HepG2 (cell line): ENCODE results near the gene PIEZO2. TPM values are rescaled to one million over a fixed set of nuclear protein-coding genes. Genes with fewer than 3 reads are reported as not detected.

ENCODE experiments used
- ATAC-seq: fragments of 200-7000 bp; cut with Tn5 transposase; 3 replicates; pipeline ENCODE4 v1.9.1; 2020; ENCODE audit warnings: mild to moderate bottlenecking, moderate library complexity
- BruUV-seq: library from RNA; stranded (reverse); fragments of 400-500 nt; replicated peaks from 2 replicates; lab custom pipeline; 2021; lab: Mats Ljungman, UMichigan
- CTCF ChIA-PET: fragments of 300-600 bp; formaldehyde crosslinking; extraction: SDS; loops from one replicate; lab custom pipeline; 2021; ENCODE audit warnings: low total read pairs, inconsistent platforms, low intra/inter-chr PET ratio; lab: Yijun Ruan, JAX
- POLR2A ChIA-PET: fragments of 350-600 bp; sonication (Branson Sonifier 250); formaldehyde crosslinking; loops from one replicate; lab custom pipeline; 2020; ENCODE audit warnings: antibody characterized with exemption, inconsistent platforms; lab: Yijun Ruan, JAX
- DNase-seq: peaks from one replicate; pipeline ENCODE4 v3.0.0-alpha.2; 2015; ENCODE audit warnings: low spot score
- FAIRE-seq: peaks from 3 replicates; lab custom pipeline; 2011; peaks lifted over from hg19 to GRCh38; lab: Jason Lieb, UNC
- H2AFZ ChIP-seq: one replicate; pipeline ENCODE4 v1.6.1; 2011; ENCODE audit warnings: low read length, inconsistent platforms
- H3K27ac ChIP-seq: fragments of 300-600 bp; 3 replicates; pipeline ENCODE4 v1.8.0; 2011; ENCODE audit warnings: mixed run types, mild to moderate bottlenecking, mixed read lengths, low read length, inconsistent platforms; ENCODE audit not compliant: insufficient read depth; ENCODE audit errors: extremely low read length
- H3K27me3 ChIP-seq, 2 experiments: fragments of 200-600 bp in 1 of 2; 2 replicates in 1 of 2; 3 replicates in 1 of 2; pipeline versions ENCODE4 v1.6.0 to v1.8.0; 2011; ENCODE audit warnings: low read length in 2 of 2, mild to moderate bottlenecking in 2 of 2, moderate library complexity in 2 of 2, inconsistent platforms in 1 of 2; ENCODE audit not compliant: insufficient read depth in 2 of 2, control insufficient read depth in 1 of 2
- H3K36me3 ChIP-seq, 2 experiments: fragments of 200-600 bp in 1 of 2; replicated peaks in 1 of 2; 2 replicates in 1 of 2; 3 replicates in 1 of 2; pipeline versions ENCODE4 v1.5.1 to v1.8.0; 2011; ENCODE audit warnings: low read length in 2 of 2, inconsistent platforms in 1 of 2; ENCODE audit not compliant: insufficient read depth in 2 of 2, control insufficient read depth in 1 of 2
- H3K4me1 ChIP-seq: 2 replicates; pipeline ENCODE4 v1.5.1; 2012; ENCODE audit warnings: low read length, inconsistent platforms; ENCODE audit not compliant: insufficient read depth
- H3K4me2 ChIP-seq: 2 replicates; pipeline ENCODE4 v1.6.0; 2011; ENCODE audit warnings: low read depth, low read length, inconsistent platforms
- H3K4me3 ChIP-seq, 3 experiments: fragments of 200-600 bp in 1 of 3; sonication (generic), shearing (Covaris generic) in 1 of 3; replicated peaks in 1 of 3; 2 replicates each; pipeline ENCODE4 v1.5.1; 2011 to 2016; ENCODE audit warnings: low read length in 3 of 3, inconsistent platforms in 2 of 3, low read depth in 2 of 3, mild to moderate bottlenecking in 2 of 3, control low read depth in 1 of 3, mixed read lengths in 1 of 3; ENCODE audit not compliant: insufficient read depth in 1 of 3
- H3K79me2 ChIP-seq: one replicate; pipeline ENCODE4 v1.6.1; 2011; ENCODE audit warnings: low read length, inconsistent platforms; ENCODE audit not compliant: insufficient read depth
- H3K9ac ChIP-seq: 2 replicates; pipeline ENCODE4 v1.6.0; 2011; ENCODE audit warnings: mild to moderate bottlenecking, low read depth, low read length, inconsistent platforms; ENCODE audit not compliant: insufficient read depth
- H3K9me3 ChIP-seq: 2 replicates; pipeline ENCODE4 v1.5.1; 2012; ENCODE audit warnings: mild to moderate bottlenecking, low read length
- H4K20me1 ChIP-seq: 2 replicates; pipeline ENCODE4 v1.6.0; 2011; ENCODE audit warnings: inconsistent platforms, mild to moderate bottlenecking, low read length, moderate library complexity; ENCODE audit not compliant: insufficient read depth
- NONO ChIP-seq, 2 experiments: fragments of 450-650 bp in 1 of 2; sonication (generic) in 1 of 2; formaldehyde crosslinking in 1 of 2; IDR thresholded peaks in 1 of 2; conservative IDR thresholded peaks in 1 of 2; 2 replicates each; pipeline versions ENCODE4 v1.6.1 to v1.8.0; 2017 to 2022; ENCODE audit warnings: mild to moderate bottlenecking in 1 of 2, missing genetic modification reagents in 1 of 2, moderate library complexity in 1 of 2
- PTBP1 ChIP-seq: fragments of 200-400 bp; formaldehyde crosslinking; IDR thresholded peaks from 2 replicates; pipeline ENCODE4 v1.6.1; 2018; ENCODE audit warnings: low read length, low read depth; ENCODE audit not compliant: poor library complexity, severe bottlenecking
- SP4 ChIP-seq: sonication (generic); formaldehyde crosslinking; IDR thresholded peaks from 2 replicates; pipeline ENCODE4 v1.8.1; 2023; ENCODE audit warnings: mild to moderate bottlenecking, missing genetic modification reagents
- SRSF9 ChIP-seq: fragments of 200-400 bp; formaldehyde crosslinking; IDR thresholded peaks from 2 replicates; pipeline ENCODE4 v1.6.1; 2018; ENCODE audit warnings: borderline replicate concordance, mild to moderate bottlenecking, low read depth, low read length; ENCODE audit not compliant: insufficient read depth, poor library complexity, severe bottlenecking
- SYNCRIP ChIP-seq: fragments of 200-400 bp; formaldehyde crosslinking; IDR thresholded peaks from 2 replicates; pipeline ENCODE4 v1.6.1; 2018; ENCODE audit warnings: mild to moderate bottlenecking, low read depth, low read length; ENCODE audit not compliant: insufficient read depth
- XBP1 ChIP-seq: sonication (generic); formaldehyde crosslinking; IDR thresholded peaks from 2 replicates; pipeline ENCODE4 v1.5.0; 2020; ENCODE audit warnings: missing genetic modification reagents
- ZNF326 ChIP-seq: sonication (generic); formaldehyde crosslinking; IDR thresholded peaks from 2 replicates; pipeline ENCODE4 v1.4.0; 2020; ENCODE audit warnings: missing genetic modification reagents, borderline replicate concordance
- ZNF335 ChIP-seq: sonication (generic); formaldehyde crosslinking; IDR thresholded peaks from 2 replicates; pipeline ENCODE4 v1.4.0; 2020; ENCODE audit warnings: missing genetic modification reagents
- ZNF431 ChIP-seq: sonication (generic); formaldehyde crosslinking; IDR thresholded peaks from 2 replicates; pipeline ENCODE4 v1.9.0; 2022; ENCODE audit warnings: missing genetic modification reagents, low read depth, mild to moderate bottlenecking, borderline replicate concordance
- ZNF777 ChIP-seq: sonication (generic); formaldehyde crosslinking; IDR thresholded peaks from 2 replicates; pipeline ENCODE4 v1.4.0; 2020; ENCODE audit warnings: missing genetic modification reagents
- ZNF891 ChIP-seq: sonication (generic); formaldehyde crosslinking; IDR thresholded peaks from 2 replicates; pipeline ENCODE4 v1.5.0; 2020; ENCODE audit warnings: mild to moderate bottlenecking, missing genetic modification reagents
- WGBS: methylation state at CpG from one replicate; pipeline ENCODE4 v1.1.6; 2017; ENCODE audit warnings: low lambda C conversion rate; 5-methylcytosine and 5-hydroxymethylcytosine counted together
- in situ Hi-C: cut with HindIII; loops from 2 replicates; pipeline ENCODE4 v1.10.0; 2017; ENCODE audit warnings: low pct_unique_long_range_greater_than_20kb; ENCODE audit not compliant: extremely low pct_ligation_motif_present
- intact Hi-C: fragments of 100-400 bp; cut with micrococcal nuclease; formaldehyde crosslinking; loops from one replicate; pipeline ENCODE4 v1.10.0; 2022; ENCODE audit not compliant: unreplicated experiment
- polyA plus RNA-seq, 8 experiments: library from polyadenylated mRNA; depleted of rRNA in 3 of 8; stranded (reverse) in 7 of 8; unstranded in 1 of 8; fragments of >200 nt; fragmentation: Illumina TruSeq in 4 of 8; extraction: Trizol in 4 of 8; gene quantifications; 2 replicates each; pipeline versions ENCODE4 v1.2.1 to v1.2.3, GENCODE V29; 2011 to 2016; ENCODE audit warnings: low read depth in 4 of 8, missing spikeins in 1 of 8, mixed read lengths in 1 of 8; ENCODE audit not compliant: insufficient read depth in 1 of 8
- total RNA-seq, 5 experiments: library from RNA; depleted of rRNA; stranded (reverse); fragments of >200 nt; fragmentation: Illumina TruSeq; extraction: Trizol; gene quantifications; 2 replicates each; pipeline ENCODE4 v1.2.3, GENCODE V29; 2016; ENCODE audit warnings: low read depth in 1 of 5
- TF ChIP-seq, protein P1 (sequence below): sonication (generic); formaldehyde crosslinking; IDR thresholded peaks from 2 replicates; pipeline ENCODE4 v1.4.0; 2020; ENCODE audit warnings: mild to moderate bottlenecking, missing genetic modification reagents
- TF ChIP-seq, protein P2 (sequence below): sonication (generic); formaldehyde crosslinking; IDR thresholded peaks from 2 replicates; pipeline ENCODE4 v1.8.1; 2023; ENCODE audit warnings: missing genetic modification reagents, inconsistent platforms, borderline replicate concordance
- TF ChIP-seq, protein P3 (sequence below): sonication (generic); formaldehyde crosslinking; IDR thresholded peaks from 2 replicates; pipeline ENCODE4 v1.9.0; 2021; ENCODE audit warnings: missing genetic modification reagents, borderline replicate concordance
- TF ChIP-seq, protein P4 (sequence below): sonication (generic); formaldehyde crosslinking; conservative IDR thresholded peaks from 2 replicates; pipeline ENCODE4 v1.4.0; 2020; ENCODE audit warnings: missing genetic modification reagents
- TF ChIP-seq, protein P5 (sequence below): sonication (generic); formaldehyde crosslinking; IDR thresholded peaks from 2 replicates; pipeline ENCODE4 v1.4.0; 2020; ENCODE audit warnings: missing genetic modification reagents, borderline replicate concordance

The PIEZO2 gene
- total and polyA plus RNA-seq, 2 of the 13 experiments (the other 11 are each of a cell fraction or from before 2014, with no cell fraction given): 15.2 to 27.2 TPM

DNA sequence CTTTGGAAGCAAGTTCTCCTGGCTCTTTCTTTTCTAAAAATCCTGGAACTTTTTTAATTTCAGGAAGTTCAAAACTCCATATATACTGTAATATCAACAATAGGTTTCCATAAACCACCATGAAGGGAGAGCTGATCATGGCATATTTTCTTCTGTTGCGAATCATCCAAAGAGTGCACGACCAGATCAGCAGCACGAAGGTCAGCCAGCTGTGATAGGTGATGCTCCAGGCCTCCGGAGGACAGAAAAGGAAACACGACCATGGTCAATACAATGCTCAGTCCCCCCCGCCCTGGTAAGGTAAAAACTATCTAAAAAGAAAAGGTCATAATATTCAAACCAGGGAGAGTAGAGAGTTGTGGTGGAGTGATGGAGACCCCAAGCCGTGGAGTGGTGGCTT is 354.6 kb downstream of the PIEZO2 start:
- Histone ChIP-seq H3K27me3 (no peaks in the 10 kb centered on the region), H2AFZ (no peak overlapping the region), H3K9ac (no peak overlapping the region), H3K27ac (no peak overlapping the region), H4K20me1 (no peaks in the 10 kb centered on the region), H3K79me2 (no peaks in the 10 kb centered on the region), H3K4me3 (no peak overlapping the region), H3K36me3 (peaks cover 2 to 8% of the 10 kb centered on the region in 2 experiments; a peak in 3 of 5 replicates), H3K4me1 (no peaks in the 10 kb centered on the region), H3K9me3 (no peaks in the 10 kb centered on the region), H3K4me2 (no peak overlapping the region)
- intact Hi-C loops (no loop called here), in situ Hi-C loops (loop anchor here (25.0 kb wide), 1 partner anchor 743 kb away; no protein-coding TSS in a partner anchor)
- CTCF ChIA-PET: no interaction called here
- FAIRE-seq (no peak), ATAC-seq (no peak), DNase-seq (no peak)
- BruUV-seq: no TSS peak
- POLR2A ChIA-PET: no interaction called here
- WGBS: 68% methylated on average over 7 of the region's 7 CpGs
- TF ChIP-seq ZNF326: no peak
- TF ChIP-seq ZNF431 (CRISPR knock-in tag): no peak
- TF ChIP-seq, protein P1, sequence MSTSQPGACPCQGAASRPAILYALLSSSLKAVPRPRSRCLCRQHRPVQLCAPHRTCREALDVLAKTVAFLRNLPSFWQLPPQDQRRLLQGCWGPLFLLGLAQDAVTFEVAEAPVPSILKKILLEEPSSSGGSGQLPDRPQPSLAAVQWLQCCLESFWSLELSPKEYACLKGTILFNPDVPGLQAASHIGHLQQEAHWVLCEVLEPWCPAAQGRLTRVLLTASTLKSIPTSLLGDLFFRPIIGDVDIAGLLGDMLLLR (CRISPR knock-in tag): no peak
- TF ChIP-seq ZNF335 (CRISPR knock-in tag): no peak
- TF ChIP-seq, protein P2, sequence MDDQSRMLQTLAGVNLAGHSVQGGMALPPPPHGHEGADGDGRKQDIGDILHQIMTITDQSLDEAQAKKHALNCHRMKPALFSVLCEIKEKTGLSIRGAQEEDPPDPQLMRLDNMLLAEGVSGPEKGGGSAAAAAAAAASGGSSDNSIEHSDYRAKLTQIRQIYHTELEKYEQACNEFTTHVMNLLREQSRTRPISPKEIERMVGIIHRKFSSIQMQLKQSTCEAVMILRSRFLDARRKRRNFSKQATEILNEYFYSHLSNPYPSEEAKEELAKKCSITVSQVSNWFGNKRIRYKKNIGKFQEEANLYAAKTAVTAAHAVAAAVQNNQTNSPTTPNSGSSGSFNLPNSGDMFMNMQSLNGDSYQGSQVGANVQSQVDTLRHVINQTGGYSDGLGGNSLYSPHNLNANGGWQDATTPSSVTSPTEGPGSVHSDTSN (CRISPR knock-in tag): no peak
- TF ChIP-seq NONO (IDR thresholded peaks at IDR 0.05): no peak
- TF ChIP-seq NONO (CRISPR knock-in tag; conservative IDR thresholded peaks at IDR 0.05): no peak
- TF ChIP-seq, protein P3, sequence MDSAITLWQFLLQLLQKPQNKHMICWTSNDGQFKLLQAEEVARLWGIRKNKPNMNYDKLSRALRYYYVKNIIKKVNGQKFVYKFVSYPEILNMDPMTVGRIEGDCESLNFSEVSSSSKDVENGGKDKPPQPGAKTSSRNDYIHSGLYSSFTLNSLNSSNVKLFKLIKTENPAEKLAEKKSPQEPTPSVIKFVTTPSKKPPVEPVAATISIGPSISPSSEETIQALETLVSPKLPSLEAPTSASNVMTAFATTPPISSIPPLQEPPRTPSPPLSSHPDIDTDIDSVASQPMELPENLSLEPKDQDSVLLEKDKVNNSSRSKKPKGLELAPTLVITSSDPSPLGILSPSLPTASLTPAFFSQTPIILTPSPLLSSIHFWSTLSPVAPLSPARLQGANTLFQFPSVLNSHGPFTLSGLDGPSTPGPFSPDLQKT (CRISPR knock-in tag): no peak
- TF ChIP-seq ZNF891 (CRISPR knock-in tag): no peak
- TF ChIP-seq, protein P4, sequence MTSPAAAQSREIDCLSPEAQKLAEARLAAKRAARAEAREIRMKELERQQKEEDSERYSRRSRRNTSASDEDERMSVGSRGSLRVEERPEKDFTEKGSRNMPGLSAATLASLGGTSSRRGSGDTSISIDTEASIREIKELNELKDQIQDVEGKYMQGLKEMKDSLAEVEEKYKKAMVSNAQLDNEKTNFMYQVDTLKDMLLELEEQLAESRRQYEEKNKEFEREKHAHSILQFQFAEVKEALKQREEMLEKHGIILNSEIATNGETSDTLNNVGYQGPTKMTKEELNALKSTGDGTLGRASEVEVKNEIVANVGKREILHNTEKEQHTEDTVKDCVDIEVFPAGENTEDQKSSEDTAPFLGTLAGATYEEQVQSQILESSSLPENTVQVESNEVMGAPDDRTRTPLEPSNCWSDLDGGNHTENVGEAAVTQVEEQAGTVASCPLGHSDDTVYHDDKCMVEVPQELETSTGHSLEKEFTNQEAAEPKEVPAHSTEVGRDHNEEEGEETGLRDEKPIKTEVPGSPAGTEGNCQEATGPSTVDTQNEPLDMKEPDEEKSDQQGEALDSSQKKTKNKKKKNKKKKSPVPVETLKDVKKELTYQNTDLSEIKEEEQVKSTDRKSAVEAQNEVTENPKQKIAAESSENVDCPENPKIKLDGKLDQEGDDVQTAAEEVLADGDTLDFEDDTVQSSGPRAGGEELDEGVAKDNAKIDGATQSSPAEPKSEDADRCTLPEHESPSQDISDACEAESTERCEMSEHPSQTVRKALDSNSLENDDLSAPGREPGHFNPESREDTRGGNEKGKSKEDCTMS (CRISPR knock-in tag): no peak
- TF ChIP-seq PTBP1: no peak
- TF ChIP-seq SP4: no peak
- TF ChIP-seq SYNCRIP: no peak
- TF ChIP-seq SRSF9: no peak
- TF ChIP-seq ZNF777 (CRISPR knock-in tag): no peak
- no peak for TF ChIP-seq XBP1 (CRISPR knock-in tag)
- TF ChIP-seq, protein P5, sequence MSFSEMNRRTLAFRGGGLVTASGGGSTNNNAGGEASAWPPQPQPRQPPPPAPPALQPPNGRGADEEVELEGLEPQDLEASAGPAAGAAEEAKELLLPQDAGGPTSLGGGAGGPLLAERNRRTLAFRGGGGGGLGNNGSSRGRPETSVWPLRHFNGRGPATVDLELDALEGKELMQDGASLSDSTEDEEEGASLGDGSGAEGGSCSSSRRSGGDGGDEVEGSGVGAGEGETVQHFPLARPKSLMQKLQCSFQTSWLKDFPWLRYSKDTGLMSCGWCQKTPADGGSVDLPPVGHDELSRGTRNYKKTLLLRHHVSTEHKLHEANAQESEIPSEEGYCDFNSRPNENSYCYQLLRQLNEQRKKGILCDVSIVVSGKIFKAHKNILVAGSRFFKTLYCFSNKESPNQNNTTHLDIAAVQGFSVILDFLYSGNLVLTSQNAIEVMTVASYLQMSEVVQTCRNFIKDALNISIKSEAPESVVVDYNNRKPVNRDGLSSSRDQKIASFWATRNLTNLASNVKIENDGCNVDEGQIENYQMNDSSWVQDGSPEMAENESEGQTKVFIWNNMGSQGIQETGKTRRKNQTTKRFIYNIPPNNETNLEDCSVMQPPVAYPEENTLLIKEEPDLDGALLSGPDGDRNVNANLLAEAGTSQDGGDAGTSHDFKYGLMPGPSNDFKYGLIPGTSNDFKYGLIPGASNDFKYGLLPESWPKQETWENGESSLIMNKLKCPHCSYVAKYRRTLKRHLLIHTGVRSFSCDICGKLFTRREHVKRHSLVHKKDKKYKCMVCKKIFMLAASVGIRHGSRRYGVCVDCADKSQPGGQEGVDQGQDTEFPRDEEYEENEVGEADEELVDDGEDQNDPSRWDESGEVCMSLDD (CRISPR knock-in tag): no peak
